K562 (cell line): ENCODE measurements around the gene ODR4. TPM values are rescaled to one million over a fixed set of nuclear protein-coding genes. Genes with fewer than 3 reads are reported as not detected.

Experiments used
- ARID2 ChIP-seq: fragments of 450-650 bp; IDR thresholded peaks from 2 replicates; pipeline ENCODE4 v1.6.1; 2017; ENCODE audit warnings: antibody characterized with exemption, mild to moderate bottlenecking
- ARID3B ChIP-seq: fragments of 250-450 bp; sonication (Bioruptor Pico); IDR thresholded peaks from 2 replicates; pipeline ENCODE4 v1.4.0; 2020; ENCODE audit warnings: borderline replicate concordance
- E2F3 ChIP-seq: fragments of 250-450 bp; sonication (Bioruptor Pico); IDR thresholded peaks from 2 replicates; pipeline ENCODE4 v1.4.0; 2020; ENCODE audit warnings: mild to moderate bottlenecking
- E2F6 ChIP-seq, 2 experiments: IDR thresholded peaks; 2 replicates each; pipeline ENCODE4 v1.6.1; 2011; ENCODE audit warnings: borderline replicate concordance in 1 of 2, control low read depth in 1 of 2, low read depth in 1 of 2, low read length in 1 of 2, mild to moderate bottlenecking in 1 of 2, mixed read lengths in 1 of 2, moderate library complexity in 1 of 2; ENCODE audit not compliant: insufficient read depth in 1 of 2, insufficient read length in 1 of 2, poor library complexity in 1 of 2, severe bottlenecking in 1 of 2; ENCODE audit errors: extremely low read depth in 1 of 2
- FOXK1 ChIP-seq: sonication (generic); formaldehyde crosslinking; IDR thresholded peaks from 2 replicates; pipeline ENCODE4 v1.8.0; 2022; ENCODE audit warnings: missing genetic modification reagents, mild to moderate bottlenecking, borderline replicate concordance
- GTF2A2 ChIP-seq: IDR thresholded peaks from 2 replicates; pipeline ENCODE4 v1.6.1; 2016; ENCODE audit warnings: mild to moderate bottlenecking, missing genetic modification characterization, missing compliant biosample characterization
- GTF2E2 ChIP-seq: fragments of 200-800 bp; sonication (Bioruptor generic); IDR thresholded peaks from 2 replicates; pipeline ENCODE4 v1.6.1; 2016; ENCODE audit warnings: missing genetic modification characterization, missing compliant biosample characterization
- KHSRP ChIP-seq: fragments of 450-650 bp; IDR thresholded peaks from 2 replicates; pipeline ENCODE4 v1.6.1; 2017
- L3MBTL2 ChIP-seq: fragments of 450-650 bp; IDR thresholded peaks from 2 replicates; pipeline ENCODE4 v1.6.1; 2016; ENCODE audit warnings: mild to moderate bottlenecking, moderate library complexity
- MED1 ChIP-seq: sonication (generic); formaldehyde crosslinking; IDR thresholded peaks from 2 replicates; pipeline ENCODE4 v1.8.1; 2023; ENCODE audit warnings: missing genetic modification reagents, borderline replicate concordance
- MXD1 ChIP-seq: fragments of 250-450 bp; sonication (Bioruptor Pico); IDR thresholded peaks from 2 replicates; pipeline ENCODE4 v1.8.0; 2021; ENCODE audit warnings: borderline replicate concordance, mild to moderate bottlenecking, moderate library complexity; ENCODE audit not compliant: poor library complexity, severe bottlenecking
- MXI1 ChIP-seq: IDR thresholded peaks from 2 replicates; pipeline ENCODE4 v1.6.1; 2011; ENCODE audit warnings: low read depth, mild to moderate bottlenecking, improper control_type of control experiment, low read length
- RBM39 ChIP-seq: fragments of 200-400 bp; formaldehyde crosslinking; optimal IDR thresholded peaks from 2 replicates; pipeline ENCODE3; 2018; ENCODE audit warnings: low read depth, low read length
- SMC3 ChIP-seq: conservative IDR thresholded peaks from 2 replicates; pipeline ENCODE4 v1.6.1; 2011; ENCODE audit warnings: low read depth, low read length, improper control_type of control experiment; ENCODE audit not compliant: insufficient read depth
- SPI1 ChIP-seq: IDR thresholded peaks from 2 replicates; pipeline ENCODE4 v1.6.1; 2011; ENCODE audit warnings: low read depth, low read length, control low read depth, borderline replicate concordance
- USF1 ChIP-seq: sonication (generic); formaldehyde crosslinking; IDR thresholded peaks from 2 replicates; pipeline ENCODE4 v1.9.0; 2022; ENCODE audit warnings: mild to moderate bottlenecking, missing genetic modification reagents
- VEZF1 ChIP-seq: fragments of 200-800 bp; sonication (Bioruptor generic); IDR thresholded peaks from 2 replicates; pipeline ENCODE4 v1.6.1; 2017; ENCODE audit warnings: missing genetic modification characterization, missing compliant biosample characterization
- ZNF395 ChIP-seq: fragments of 200-800 bp; sonication (Bioruptor generic); IDR thresholded peaks from 2 replicates; pipeline ENCODE4 v1.6.1; 2017; ENCODE audit warnings: missing genetic modification characterization, missing compliant biosample characterization
- ZNF644 ChIP-seq: fragments of 200-800 bp; sonication (Bioruptor generic); IDR thresholded peaks from 2 replicates; pipeline ENCODE4 v1.6.1; 2016; ENCODE audit warnings: low read depth, missing genetic modification characterization, missing compliant biosample characterization
- polyA plus RNA-seq, 8 experiments: library from polyadenylated mRNA; depleted of rRNA in 4 of 8; stranded (reverse) in 5 of 8; unstranded in 3 of 8; fragments of >200 nt; fragmentation: Nextera tagmentation in 2 of 8; fragmentation: Illumina TruSeq in 1 of 8; extraction: Ambion mirVana in 2 of 8; extraction: Trizol in 1 of 8; gene quantifications; 2 replicates each; pipeline versions ENCODE4 v1.2.1 to v1.2.3, GENCODE V29; 2011 to 2014; ENCODE audit warnings: inconsistent platforms in 1 of 8, missing spikeins in 1 of 8
- total RNA-seq, 7 experiments: library from RNA; depleted of rRNA in 6 of 7; stranded (reverse); fragments of >200 nt in 6 of 7; fragmentation: Illumina TruSeq in 2 of 7; extraction: Trizol in 2 of 7; gene quantifications; 2 replicates each; pipeline versions ENCODE4 v1.2.1 to v1.2.3, GENCODE V29; 2011 to 2021; ENCODE audit warnings: low replicate concordance in 1 of 7

Gene ODR4
- total and polyA plus RNA-seq, 9 of the 15 experiments (the other 6 are each of a cell fraction or from before 2014, with no cell fraction given): 23.1 to 63.9 (median 44.1) TPM

- TF ChIP-seq ARID3B (CRISPR knock-in tag) (no peak; the same call in 1 of the 2 replicates), RBM39 (peak; percentile 89), MXI1 (peak; percentile 73), E2F6 (IDR thresholded peaks at IDR 0.05; ENCODE audit: borderline replicate concordance in 1 of 2, extremely low read depth in 1 of 2, insufficient read depth in 1 of 2, insufficient read length in 1 of 2, low read depth in 1 of 2, low read length in 1 of 2, poor library complexity in 1 of 2, severe bottlenecking in 1 of 2) (peak in 1 of 2 experiments; percentile 9), KHSRP (peak; percentile 94), SMC3 (peak; percentile 53), FOXK1 (peak; percentile 89; the same call in 1 of the 2 replicates), L3MBTL2 (peak; percentile 79), E2F3 (CRISPR knock-in tag) (0 out of 2 replicates have a peak, but pooled peaks have one; percentile 59), ARID2 (peak; percentile 60; the same call in 1 of the 2 replicates), ZNF395 (peak; percentile 84; the same call in 1 of the 2 replicates), MXD1 (CRISPR knock-in tag) (no peak), ZNF644 (tag) (peak; percentile 74; the same call in 1 of the 2 replicates), USF1 (CRISPR knock-in tag) (peak; percentile 68), GTF2E2 (tag) (peak; percentile 53; the same call in 1 of the 2 replicates), SPI1 (peak; percentile 74), VEZF1 (peak; percentile 100), MED1 (no peak), GTF2A2 (tag) (no peak)
These were observed at the start of gene ODR4, which contains the start of gene TPR (continued) for GRCh38 chr1:186375152-186375928.
